ENCODE measurements around the gene DHCR24.

- TF ChIP-seq CTCF (IDR thresholded peaks at IDR 0.05) (no peak), POLR2AphosphoS5 (IDR thresholded peaks at IDR 0.05) (peak in 1 of 4 donors; percentile 52), POLR2A (IDR thresholded peaks at IDR 0.05) (no peak), EP300 (IDR thresholded peaks at IDR 0.05) (no peak)
These were observed 36.3 kb downstream of the DHCR24 start for GRCh38 chr1:54850737-54851136.
